SK-N-SH (cell line): ENCODE measurements around the gene ZMIZ1. TPM values are rescaled to one million over a fixed set of nuclear protein-coding genes. Genes with fewer than 3 reads are reported as not detected.

Source experiments
- CTCF ChIA-PET: fragments of 300-600, 350-600 bp; formaldehyde crosslinking; extraction: SDS; loops from one replicate; lab custom pipeline; 2021; lab: Yijun Ruan, JAX
- POLR2A ChIA-PET: fragments of 350-600 bp; sonication (Branson Sonifier 250); formaldehyde crosslinking; extraction: SDS; loops from one replicate; lab custom pipeline; 2020; ENCODE audit warnings: antibody characterized with exemption, inconsistent platforms; lab: Yijun Ruan, JAX
- DNase-seq: peaks from one replicate; pipeline ENCODE4 v3.0.0; 2012
- H2AFZ ChIP-seq: fragments of 200-600 bp; sonication (generic); 2 replicates; pipeline ENCODE4 v1.8.1; 2016; ENCODE audit warnings: antibody characterized with exemption, mild to moderate bottlenecking, low read depth
- H3F3A ChIP-seq: fragments of 200-600 bp; sonication (generic); replicated peaks from 2 replicates; pipeline ENCODE3; 2016; ENCODE audit warnings: antibody characterized with exemption, mild to moderate bottlenecking; ENCODE audit not compliant: insufficient read depth
- H3K27ac ChIP-seq, 2 experiments: fragments of 200-500 bp in 1 of 2; fragments of 200-600 bp in 1 of 2; sonication (Bioruptor generic) in 1 of 2; sonication (generic), shearing (Covaris generic) in 1 of 2; 2 replicates each; pipeline versions ENCODE4 v1.5.1 to v1.6.1; 2014 to 2016; ENCODE audit warnings: low read depth in 2 of 2, inconsistent platforms in 1 of 2, low read length in 1 of 2, mild to moderate bottlenecking in 1 of 2, mixed read lengths in 1 of 2
- H3K27me3 ChIP-seq: fragments of 200-600 bp; sonication (generic), shearing (Covaris generic); 2 replicates; pipeline ENCODE4 v1.6.1; 2016; ENCODE audit warnings: mixed run types; ENCODE audit not compliant: insufficient read depth
- H3K36me3 ChIP-seq, 2 experiments: fragments of 200-500 bp in 1 of 2; fragments of 200-600 bp in 1 of 2; sonication (Bioruptor generic) in 1 of 2; sonication (generic) in 1 of 2; replicated peaks in 1 of 2; 2 replicates each; pipeline versions ENCODE3 to v1.5.1; 2014 to 2016; ENCODE audit warnings: low read length in 1 of 2, mild to moderate bottlenecking in 1 of 2; ENCODE audit not compliant: insufficient read depth in 2 of 2, control insufficient read depth in 1 of 2
- H3K4me1 ChIP-seq, 2 experiments: fragments of 200-500 bp in 1 of 2; fragments of 200-600 bp in 1 of 2; sonication (Bioruptor generic) in 1 of 2; sonication (generic), shearing (Covaris generic) in 1 of 2; 2 replicates each; pipeline versions ENCODE4 v1.5.1 to v1.6.1; 2014 to 2016; ENCODE audit warnings: low read depth in 1 of 2, low read length in 1 of 2, mixed run types in 1 of 2; ENCODE audit not compliant: insufficient read depth in 2 of 2, control insufficient read depth in 1 of 2
- H3K4me2 ChIP-seq: fragments of 200-600 bp; sonication (generic), shearing (Covaris generic); 2 replicates; pipeline ENCODE4 v1.6.1; 2017; ENCODE audit warnings: mixed run types
- H3K4me3 ChIP-seq, 2 experiments: fragments of 200-500 bp in 1 of 2; fragments of 200-600 bp in 1 of 2; sonication (Bioruptor generic) in 1 of 2; sonication (generic), shearing (Covaris generic) in 1 of 2; 2 replicates each; pipeline versions ENCODE4 v1.5.1 to v1.8.1; 2014 to 2016; ENCODE audit warnings: low read depth in 2 of 2, inconsistent platforms in 1 of 2, low read length in 1 of 2, mild to moderate bottlenecking in 1 of 2, mixed read lengths in 1 of 2, moderate library complexity in 1 of 2
- H3K79me2 ChIP-seq: fragments of 200-600 bp; sonication (generic); 2 replicates; pipeline ENCODE4 v1.8.1; 2017; ENCODE audit warnings: mild to moderate bottlenecking; ENCODE audit not compliant: insufficient read depth
- H3K9ac ChIP-seq: fragments of 200-600 bp; sonication (generic); 2 replicates; pipeline ENCODE4 v1.6.1; 2017; ENCODE audit warnings: mixed run types
- H3K9me2 ChIP-seq: fragments of 200-600 bp; sonication (generic); 2 replicates; pipeline ENCODE4 v1.6.1; 2017; ENCODE audit warnings: mixed run types
- H3K9me3 ChIP-seq: fragments of 200-600 bp; sonication (generic); 2 replicates; pipeline ENCODE4 v1.6.1; 2017; ENCODE audit warnings: mixed run types, mild to moderate bottlenecking, moderate library complexity
- H4K20me1 ChIP-seq: fragments of 200-600 bp; sonication (generic); 2 replicates; pipeline ENCODE4 v1.6.1; 2017; ENCODE audit warnings: mild to moderate bottlenecking, mixed run types; ENCODE audit not compliant: insufficient read depth
- EP300 ChIP-seq, 2 experiments: IDR thresholded peaks; 2 replicates each; pipeline versions ENCODE4 v1.4.0 to v1.6.1; 2012; ENCODE audit warnings: borderline replicate concordance in 1 of 2, low read depth in 1 of 2, low read length in 1 of 2
- FOXJ3 ChIP-seq: sonication (generic); formaldehyde crosslinking; IDR thresholded peaks from 2 replicates; pipeline ENCODE4 v1.5.1; 2020; ENCODE audit warnings: mild to moderate bottlenecking, missing genetic modification reagents
- GABPA ChIP-seq: IDR thresholded peaks from 2 replicates; pipeline ENCODE4 v1.4.0; 2012; ENCODE audit warnings: low read depth, mild to moderate bottlenecking
- NFIC ChIP-seq: IDR thresholded peaks from 2 replicates; pipeline ENCODE4 v1.4.0; 2012; ENCODE audit warnings: borderline replicate concordance
- POLR2AphosphoS5 ChIP-seq: IDR thresholded peaks from 2 replicates; pipeline ENCODE4 v1.6.1; 2012; ENCODE audit warnings: low read depth, low read length
- SMC3 ChIP-seq: IDR thresholded peaks from 2 replicates; pipeline ENCODE4 v1.6.1; 2012; ENCODE audit warnings: low read depth, low read length, improper control_type of control experiment
- TEAD4 ChIP-seq: IDR thresholded peaks from 2 replicates; pipeline ENCODE4 v1.4.0; 2012; ENCODE audit warnings: mild to moderate bottlenecking, borderline replicate concordance; ENCODE audit not compliant: insufficient read depth
- USF1 ChIP-seq: IDR thresholded peaks from 2 replicates; pipeline ENCODE4 v1.4.0; 2012; ENCODE audit warnings: low read depth, borderline replicate concordance
- USF2 ChIP-seq: fragments of 150-350 bp; IDR thresholded peaks from 2 replicates; pipeline ENCODE4 v1.6.1; 2017; ENCODE audit warnings: antibody characterized with exemption, low read length, low read depth, borderline replicate concordance
- YY1 ChIP-seq: IDR thresholded peaks from 2 replicates; pipeline ENCODE4 v1.4.0; 2012; ENCODE audit warnings: low read depth, mild to moderate bottlenecking
- WGBS: methylation state at CpG from one replicate; pipeline ENCODE4 v1.1.6; 2017; ENCODE audit warnings: low lambda C conversion rate; 5-methylcytosine and 5-hydroxymethylcytosine counted together
- polyA plus RNA-seq, 3 experiments: library from polyadenylated mRNA; depleted of rRNA; stranded (reverse); fragments of >200 nt; gene quantifications; 2 replicates each; pipeline ENCODE4 v1.2.3, GENCODE V29; 2012

The ZMIZ1 gene
- polyA plus RNA-seq, 1 of the 3 experiments (the other 2 are of a cell fraction): 23.5 TPM

- no peak overlapping the region for H3K9ac ChIP-seq
- 86% methylated on average over 6 of the region's 6 CpGs for WGBS
- no peaks in the 10 kb centered on the region for H3K36me3 ChIP-seq
- ChIA-PET CTCF (interaction anchor here (0.6 to 1.9 kb wide), 2 partner anchors 72 to 73 kb away, joined by 3 to 6 read pairs; no protein-coding TSS in a partner anchor), POLR2A (interaction anchor here (1.1 kb wide), 1 partner anchor 72 kb away, joined by 4 read pairs; no protein-coding TSS in a partner anchor)
- H3K27ac ChIP-seq: peak overlapping the region in 1 of 2 experiments; percentile 96; a peak in 2 of 4 replicates
- H2AFZ ChIP-seq: no peak overlapping the region
- no peaks in the 10 kb centered on the region for H3F3A ChIP-seq
- no peaks in the 10 kb centered on the region for H3K9me3 ChIP-seq
- H3K79me2 ChIP-seq: no peaks in the 10 kb centered on the region
- TF ChIP-seq GABPA (no peak), YY1 (no peak), EP300 (IDR thresholded peaks at IDR 0.05; ENCODE audit: borderline replicate concordance in 1 of 2, low read depth in 1 of 2, low read length in 1 of 2) (no peak), TEAD4 (no peak), SMC3 (no peak), USF1 (no peak)
- DNase-seq: no peak
- peaks cover 13 to 59% of the 10 kb centered on the region in 2 experiments; a peak in 2 of 4 replicates for H3K4me1 ChIP-seq
- no peaks in the 10 kb centered on the region for H3K27me3 ChIP-seq
- H4K20me1 ChIP-seq: no peaks in the 10 kb centered on the region
- no peak overlapping the region for H3K4me3 ChIP-seq
- no peak overlapping the region for H3K4me2 ChIP-seq
- H3K9me2 ChIP-seq: no peaks in the 10 kb centered on the region
Observed at GRCh38 chr10:79046741-79047583, 21.8 kb upstream of the ZMIZ1 start.

GRCh38 chr10:79047584-79047874 is 21.2 kb upstream of the ZMIZ1 start:
- 92% methylated on average over 4 of the region's 4 CpGs for WGBS
- TF ChIP-seq POLR2AphosphoS5: no peak
- TF ChIP-seq NFIC: no peak
- TF ChIP-seq FOXJ3 (CRISPR knock-in tag): no peak
- no peak for TF ChIP-seq USF2
- no peak overlapping the region for H3K4me3 ChIP-seq
- POLR2A ChIA-PET: interaction anchor here (1.1 kb wide), 1 partner anchor 73 kb away, joined by 4 read pairs; no protein-coding TSS in a partner anchor
- peaks cover 13 to 65% of the 10 kb centered on the region in 2 experiments; a peak in 2 of 4 replicates for H3K4me1 ChIP-seq
- CTCF ChIA-PET: interaction anchor here (0.6 to 1.9 kb wide), 2 partner anchors 73 to 74 kb away, joined by 3 to 6 read pairs; no protein-coding TSS in a partner anchor
- H3K79me2 ChIP-seq: no peaks in the 10 kb centered on the region
- DNase-seq: no peak
- peak overlapping the region in 1 of 2 experiments; percentile 96; a peak in 2 of 4 replicates for H3K27ac ChIP-seq
- no peaks in the 10 kb centered on the region for H3F3A ChIP-seq
- H3K36me3 ChIP-seq: no peaks in the 10 kb centered on the region
- no peaks in the 10 kb centered on the region for H4K20me1 ChIP-seq
- no peak overlapping the region for H3K9ac ChIP-seq
- H3K27me3 ChIP-seq: no peaks in the 10 kb centered on the region
- H2AFZ ChIP-seq: no peak overlapping the region
- no peaks in the 10 kb centered on the region for H3K9me3 ChIP-seq
- H3K9me2 ChIP-seq: no peaks in the 10 kb centered on the region
- no peak overlapping the region for H3K4me2 ChIP-seq
